HG03460 (cell line): ENCODE results near the gene SPRTN.
"Not testable (repeated sequence)": the region's sequence is repeated elsewhere in the genome, so short reads cannot be mapped to it uniquely, and the experiment has no call there.

ENCODE experiments used
- ATAC-seq: cut with Tn5 transposase; IDR thresholded peaks from one replicate; pipeline ENCODE4 v1.9.1; 2021; ENCODE audit not compliant: unreplicated experiment

The SPRTN gene

DNA sequence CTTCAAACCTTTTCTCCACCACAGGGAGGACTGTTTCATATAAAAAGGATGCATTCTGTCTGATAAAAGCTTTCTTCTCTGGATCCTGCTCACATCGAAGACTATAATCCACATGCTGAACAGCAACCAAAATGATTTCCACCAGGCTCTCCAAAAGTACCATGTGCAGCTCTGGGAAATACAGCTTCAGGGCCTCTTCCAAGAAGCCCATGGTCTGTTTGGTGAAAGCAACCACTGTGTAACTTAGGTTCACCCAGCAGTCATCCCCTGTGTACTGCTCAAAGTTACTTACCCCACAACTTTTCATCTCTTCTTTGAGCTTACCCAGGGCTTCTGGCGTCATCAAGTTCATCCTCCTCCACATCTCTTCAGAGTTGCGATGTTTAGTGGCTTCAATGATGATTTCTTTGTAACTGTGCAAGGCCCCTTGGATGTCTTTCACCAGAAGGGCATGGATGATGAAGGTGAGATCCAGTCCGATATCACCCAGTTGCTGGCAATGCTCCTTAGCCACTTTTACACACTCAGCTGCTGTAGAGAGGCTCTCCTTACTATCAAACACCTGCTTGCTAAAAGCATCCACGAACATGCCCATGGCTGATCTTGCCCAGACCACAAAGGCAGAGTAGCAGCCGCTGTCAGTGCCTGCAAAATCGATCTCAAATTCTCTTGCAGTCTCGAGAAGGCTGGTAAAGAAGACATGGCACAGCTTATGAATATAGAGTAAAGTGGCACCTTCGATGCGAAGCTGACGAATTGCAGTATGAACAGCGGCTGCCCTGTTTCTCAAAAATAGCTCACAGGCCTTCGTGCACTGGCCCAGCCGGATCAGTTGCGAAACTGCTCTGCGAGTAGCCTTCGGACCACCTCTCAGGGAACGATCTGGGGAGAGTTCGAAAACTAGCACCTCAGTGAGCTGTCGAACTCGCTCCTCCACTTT, 2.2 kb upstream of the SPRTN start:
- ATAC-seq, result no peak

DNA sequence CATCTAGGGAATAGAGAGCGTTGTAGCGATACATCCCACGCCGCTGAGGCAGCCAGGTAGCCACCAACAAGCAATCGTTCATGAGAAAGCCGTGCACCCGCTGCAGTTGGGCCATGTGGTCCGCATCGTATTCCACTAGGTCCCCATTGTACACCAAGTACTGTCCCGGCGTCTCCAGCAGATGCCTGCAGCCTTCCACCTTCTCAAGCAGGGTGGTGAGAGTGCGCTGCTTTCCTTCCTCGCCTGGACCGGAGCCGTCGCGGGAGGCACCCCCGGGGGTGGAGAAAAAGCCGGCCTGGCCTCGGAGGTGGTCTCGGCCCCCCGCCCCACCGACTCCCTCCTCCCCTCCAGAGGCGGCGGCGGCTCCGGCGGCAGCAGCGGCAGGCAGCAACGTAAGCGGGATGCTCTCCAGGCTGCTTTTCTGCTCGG, 1.0 kb upstream of the SPRTN start:
- ATAC-seq, result peak; percentile 20

DNA sequence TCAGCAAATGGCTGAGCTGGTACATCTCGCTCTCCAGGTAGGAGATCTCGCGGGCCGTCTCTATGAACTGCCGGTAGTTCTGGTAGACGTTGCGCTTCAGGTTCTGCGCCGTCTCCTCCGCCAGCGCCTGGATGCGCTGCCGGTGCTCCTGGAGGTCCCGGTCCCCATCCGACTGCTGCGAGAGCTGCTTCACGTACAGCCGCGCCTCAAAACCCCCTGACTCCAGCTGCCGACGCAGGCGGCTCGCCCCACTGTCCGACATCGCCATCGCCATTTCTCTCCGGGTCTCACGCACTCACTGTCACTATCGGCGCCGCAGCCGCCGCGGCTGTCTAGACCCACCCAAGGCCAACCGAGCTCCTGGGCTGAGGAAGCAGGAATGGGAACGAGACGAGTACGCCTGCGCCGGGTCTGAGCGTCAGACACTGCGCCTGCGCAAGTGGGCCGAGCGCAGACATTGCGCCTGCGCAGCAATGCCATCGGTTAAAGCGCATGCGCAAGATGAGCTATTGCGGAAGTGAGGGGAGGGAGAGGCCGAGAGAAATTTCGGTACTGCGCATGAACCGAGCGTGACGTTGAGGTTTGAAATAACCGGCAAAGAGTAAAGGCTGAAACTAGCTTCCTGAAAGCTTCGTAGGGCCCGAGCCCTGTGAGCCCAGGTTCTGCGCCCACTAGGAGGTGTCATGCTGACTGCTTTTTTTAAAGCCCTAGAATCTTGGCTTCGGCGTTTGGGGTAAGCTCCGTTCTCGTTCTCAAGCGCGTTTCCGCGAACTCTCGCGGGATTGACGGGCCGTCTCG, 422 bp upstream of the SPRTN start, which contains the start of gene EXOC8:
TSS of gene EXOC8 (minus strand) at position 381 of the 798 bp plus-strand sequence. CDS start at position 274, 107 bp downstream.
- ATAC-seq, result peak; percentile 69

DNA sequence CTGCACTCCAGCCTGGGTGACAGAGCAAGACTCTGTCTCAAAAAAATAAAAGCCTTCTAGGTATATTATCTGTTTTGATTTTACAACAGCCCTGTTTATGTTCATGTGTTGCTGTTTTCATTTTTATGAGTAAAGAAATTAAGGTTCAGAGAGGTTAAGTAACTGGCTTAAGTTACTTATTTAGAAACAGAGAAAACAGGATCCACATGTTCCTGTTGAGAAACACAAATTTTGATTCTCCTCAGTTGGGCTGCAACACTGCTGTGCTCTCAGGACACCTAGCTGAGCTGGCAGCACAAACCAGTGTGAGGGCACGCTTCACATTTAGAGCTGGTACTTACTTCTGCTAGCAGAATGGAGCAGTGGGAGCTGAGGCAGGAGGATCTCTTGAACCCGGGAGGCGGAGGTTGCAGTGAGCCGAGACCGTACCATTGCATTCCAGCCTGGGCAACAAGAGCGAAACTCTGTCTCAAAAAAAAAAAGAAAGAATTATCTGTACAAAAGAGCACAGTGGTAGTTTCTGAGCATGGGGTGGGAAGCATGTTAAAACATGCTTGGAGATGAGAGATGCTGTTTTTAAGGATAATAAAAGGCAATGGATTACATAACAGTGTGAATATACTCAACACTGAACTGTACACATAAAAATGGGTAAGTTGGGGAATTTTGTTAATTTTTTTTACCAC, 2.4 kb downstream of the SPRTN start:
- no peak for ATAC-seq

DNA sequence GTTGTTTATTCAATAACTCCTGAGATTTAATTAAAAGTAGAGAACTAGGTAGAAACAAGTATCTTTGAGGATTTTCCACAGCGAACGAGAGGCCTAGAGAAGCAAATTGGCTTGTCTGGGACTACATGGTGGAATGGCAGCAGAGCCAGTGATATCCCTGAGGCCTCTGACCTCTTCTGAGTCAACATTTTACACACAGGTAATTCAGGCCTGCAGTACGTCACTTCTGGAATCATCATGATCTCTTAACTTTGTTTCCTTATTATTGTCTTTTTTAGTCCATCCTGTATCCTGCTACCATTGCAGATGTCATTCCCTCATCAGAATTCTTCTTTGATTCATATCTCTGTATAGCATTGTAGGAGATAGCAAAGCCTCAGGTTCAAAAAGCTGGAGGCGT, 9.9 kb downstream of the SPRTN start:
- no peak for ATAC-seq

DNA sequence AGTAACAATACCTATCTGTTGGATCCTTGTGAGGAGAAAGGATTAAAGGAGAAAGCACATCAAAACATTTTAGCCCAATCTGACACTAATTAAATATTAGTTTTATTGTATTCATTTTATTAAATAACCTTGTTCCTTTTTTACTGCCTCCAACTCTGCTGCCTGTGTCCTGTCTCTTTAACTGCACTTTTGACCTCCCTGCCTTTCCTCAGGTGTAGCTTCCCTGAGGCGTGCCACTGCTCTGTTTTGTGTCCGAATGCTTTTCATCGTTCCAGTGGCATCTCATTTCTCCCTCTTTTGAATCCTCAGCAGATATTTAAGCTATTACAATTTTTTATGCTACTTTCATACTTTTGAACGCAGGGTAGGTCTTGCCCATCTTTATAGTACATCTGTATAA, 10.3 kb downstream of the SPRTN start:
- ATAC-seq, result no peak

DNA sequence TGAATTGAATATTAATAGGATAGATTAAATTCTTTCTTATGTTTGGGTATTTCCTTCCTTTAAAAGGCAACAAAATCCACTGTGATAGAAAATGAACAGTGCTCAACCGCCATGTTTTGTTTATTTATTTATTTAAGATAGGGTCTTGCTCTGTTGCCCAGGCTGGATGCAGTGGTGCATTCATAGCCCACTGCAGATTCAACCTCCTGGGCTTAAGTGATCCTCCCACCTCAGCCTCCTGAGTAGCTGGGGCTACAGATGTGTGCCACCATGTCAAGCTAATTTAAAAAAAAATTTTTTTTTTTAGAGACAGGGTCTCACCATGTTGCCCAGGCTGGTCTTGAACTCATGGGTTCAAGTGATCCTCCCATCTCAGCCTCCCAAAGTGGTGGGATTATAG, 10.8 kb downstream of the SPRTN start:
- not testable (repeated sequence) for ATAC-seq

DNA sequence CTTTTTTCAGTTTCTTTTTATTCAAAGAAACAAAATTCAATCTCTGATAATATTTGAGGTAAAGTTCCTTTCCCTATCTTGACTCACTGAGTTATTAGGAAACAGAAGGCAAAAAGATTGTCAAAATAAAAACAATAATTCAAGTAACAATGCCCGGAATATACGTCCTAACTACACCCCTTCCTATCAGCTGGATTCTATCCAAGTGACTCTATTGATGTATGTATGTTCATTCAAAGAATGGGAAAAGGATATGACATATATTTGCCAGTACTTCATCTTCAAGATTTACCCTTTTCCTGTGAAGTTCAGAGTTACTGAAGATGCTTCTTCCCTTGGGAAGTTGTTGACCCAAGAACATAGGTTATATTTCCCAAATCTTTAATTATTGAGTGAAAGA, 13.7 kb downstream of the SPRTN start:
- ATAC-seq, result no peak

DNA sequence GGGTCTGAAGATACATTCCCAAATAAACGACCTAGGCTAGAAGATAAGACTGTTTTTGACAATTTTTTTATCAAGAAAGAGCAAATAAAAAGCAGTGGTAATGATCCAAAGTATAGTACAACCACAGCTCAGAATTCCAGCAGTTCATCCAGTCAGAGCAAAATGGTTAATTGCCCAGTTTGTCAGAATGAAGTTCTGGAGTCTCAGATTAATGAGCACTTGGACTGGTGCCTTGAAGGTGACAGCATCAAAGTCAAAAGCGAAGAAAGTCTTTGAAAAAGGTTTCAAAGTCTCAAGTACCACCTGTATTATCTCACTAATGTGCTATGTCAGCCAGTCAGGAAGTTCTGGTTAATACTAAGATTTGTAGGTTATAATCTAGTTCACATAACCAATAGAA, 15.0 kb downstream of the SPRTN start:
- ATAC-seq, result no peak

DNA sequence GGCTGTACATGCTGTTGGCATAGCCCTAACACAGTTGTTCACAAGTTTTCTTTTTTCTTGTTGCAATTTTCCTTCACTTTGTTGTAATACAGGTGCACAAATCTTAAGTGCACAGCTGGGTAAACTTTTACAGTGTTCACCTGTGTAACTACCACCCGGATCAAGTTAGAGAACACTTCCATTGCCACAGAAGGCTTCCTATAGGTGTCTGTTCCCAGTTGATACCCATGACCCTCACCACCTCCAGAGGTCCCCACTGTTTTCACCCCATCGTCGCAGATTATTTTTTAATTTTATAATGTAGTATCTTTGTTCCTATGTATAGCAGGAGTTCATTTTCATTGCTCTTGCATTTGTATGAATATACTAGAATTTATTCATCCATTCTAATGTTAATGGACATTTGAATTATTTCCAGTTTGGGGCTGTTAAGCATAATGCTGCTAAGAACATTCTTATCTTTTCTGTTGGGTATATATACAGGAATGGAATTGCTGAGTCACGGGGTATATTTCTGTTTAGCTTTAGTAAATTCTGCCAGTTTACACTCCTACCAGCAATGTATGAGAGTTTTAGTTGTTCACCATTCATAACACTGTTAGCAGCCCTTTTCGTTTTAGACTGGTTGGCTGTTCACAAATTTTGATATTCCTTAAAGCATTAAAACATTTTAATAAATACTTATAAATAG, 16.4 kb downstream of the SPRTN start:
- ATAC-seq, result no peak

DNA sequence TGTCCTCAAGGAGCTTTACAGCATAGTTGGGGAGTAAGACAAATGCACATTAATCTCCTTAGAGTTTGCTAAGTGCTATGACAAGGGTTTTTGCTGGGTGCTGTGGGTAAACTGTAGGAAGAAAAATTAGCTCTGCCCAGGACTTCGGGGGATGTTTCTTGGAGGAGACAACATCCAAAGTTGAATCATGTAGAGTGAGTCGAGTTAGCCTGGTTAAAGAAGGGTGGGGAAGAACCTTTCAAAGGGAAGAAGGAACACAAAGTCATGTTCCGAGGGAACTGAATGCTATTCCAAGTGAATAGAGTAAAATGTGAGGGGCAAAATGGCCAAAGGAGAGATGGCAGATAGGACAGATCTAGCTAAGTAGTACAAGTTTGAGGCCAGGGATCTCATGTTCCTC, 17.1 kb downstream of the SPRTN start:
- ATAC-seq, result no peak

DNA sequence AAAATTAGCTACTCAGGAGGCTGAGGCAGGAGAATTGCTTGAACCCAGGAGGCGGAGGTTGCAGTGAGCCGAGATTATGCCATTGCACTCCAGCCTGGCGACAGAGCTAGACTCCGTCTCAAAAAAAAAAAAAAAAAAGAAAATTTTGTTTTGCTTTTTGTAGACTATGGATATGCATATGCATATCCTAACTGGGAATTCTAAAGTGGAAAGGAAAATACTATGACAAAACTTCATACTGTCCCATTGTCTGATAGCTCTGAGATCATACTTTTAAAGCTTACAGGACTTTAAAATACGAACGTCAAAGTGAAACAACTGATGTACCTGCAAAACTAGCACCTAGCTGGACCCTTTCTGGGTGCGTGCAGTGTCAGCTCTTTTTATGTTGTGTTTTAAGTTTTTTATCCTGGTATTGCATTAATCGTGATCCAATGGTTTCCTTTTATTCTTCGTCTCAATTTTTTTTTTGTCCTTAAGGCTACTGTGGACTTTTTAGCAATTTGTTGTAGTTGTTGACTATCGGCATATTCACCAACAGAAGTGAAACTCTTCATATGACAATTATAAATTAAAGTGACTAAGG, 19.2 kb downstream of the SPRTN start:
- ATAC-seq, result peak; percentile 9

DNA sequence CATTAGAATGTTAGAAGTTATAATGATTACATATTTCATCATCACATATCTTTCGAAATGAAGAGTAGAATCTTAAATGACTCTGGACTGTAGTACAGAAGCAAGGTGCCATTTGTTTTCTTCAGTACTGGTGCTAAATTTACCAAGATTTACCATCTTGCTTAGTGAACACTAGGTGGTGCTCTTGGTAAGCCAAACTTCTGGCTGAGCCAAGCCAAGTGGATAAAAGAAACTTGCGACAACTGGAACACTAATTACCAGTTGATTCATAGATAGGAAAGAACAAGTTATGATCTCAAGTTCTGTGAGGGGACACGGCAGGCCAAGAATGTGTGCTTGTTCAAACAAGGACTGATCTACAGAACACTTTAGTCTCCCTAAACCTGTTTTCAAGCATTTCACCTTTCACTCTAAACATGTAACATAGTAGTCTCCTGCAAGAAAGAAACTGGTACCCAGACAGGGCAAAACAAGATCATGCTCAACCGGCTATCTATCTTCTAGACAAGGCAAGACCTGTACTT, 19.8 kb downstream of the SPRTN start:
- ATAC-seq, result peak; percentile 86

DNA sequence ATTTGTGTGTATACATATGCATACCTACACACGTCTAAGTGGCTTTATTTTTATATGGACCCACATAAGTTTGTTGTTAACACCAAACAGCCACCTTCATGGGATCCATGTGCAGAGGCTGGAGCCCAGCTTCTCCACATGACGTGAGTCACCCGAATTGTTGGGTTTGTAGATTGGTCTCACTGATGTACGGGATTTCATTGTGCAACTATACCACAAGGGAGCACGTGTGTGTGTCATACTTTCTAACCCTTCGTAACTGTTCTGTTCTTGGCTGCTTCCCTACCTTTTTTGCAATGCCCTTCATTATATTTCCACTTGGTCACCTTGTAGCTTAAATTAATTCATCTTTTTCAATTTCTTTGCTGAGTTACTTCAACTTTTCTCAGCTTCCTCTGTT, 21.0 kb downstream of the SPRTN start:
- no peak for ATAC-seq

DNA sequence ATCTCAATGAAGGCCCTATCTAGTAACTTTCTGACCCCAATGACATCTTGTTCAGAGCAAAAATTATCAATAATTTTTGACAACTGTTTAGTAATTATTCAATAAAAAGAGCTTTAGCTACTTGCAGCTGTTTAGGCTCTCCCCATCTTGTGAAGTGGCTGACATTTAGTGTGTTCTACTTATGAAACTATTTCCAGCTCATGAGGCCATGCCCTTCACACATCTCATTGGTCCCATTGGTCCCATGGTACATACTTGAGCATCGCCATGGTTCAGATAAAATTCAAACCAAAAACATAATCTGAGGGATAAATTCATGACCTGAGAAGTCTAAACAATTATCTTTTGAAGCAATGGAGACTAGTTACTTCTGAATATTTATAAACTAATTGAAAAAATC, 24.2 kb downstream of the SPRTN start:
- no peak for ATAC-seq

DNA sequence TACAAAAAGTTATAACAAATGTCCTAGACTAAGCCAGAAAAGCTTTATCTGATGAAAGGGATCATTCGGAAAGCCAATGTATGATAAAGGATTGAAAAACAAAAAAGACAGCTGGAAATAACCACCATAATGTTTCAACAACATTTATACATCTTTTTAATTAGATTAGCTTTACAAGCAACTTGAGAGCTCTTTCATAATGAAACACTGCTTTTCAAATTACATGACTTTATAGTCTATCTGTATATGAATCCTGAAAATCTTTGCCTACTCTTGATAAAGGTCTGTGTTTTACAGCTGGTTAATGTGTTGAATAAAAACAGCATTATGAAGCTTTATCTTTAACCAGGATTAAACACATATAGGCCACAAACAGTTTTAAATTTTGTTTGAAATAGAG, 25.5 kb downstream of the SPRTN start:
- ATAC-seq, result no peak

DNA sequence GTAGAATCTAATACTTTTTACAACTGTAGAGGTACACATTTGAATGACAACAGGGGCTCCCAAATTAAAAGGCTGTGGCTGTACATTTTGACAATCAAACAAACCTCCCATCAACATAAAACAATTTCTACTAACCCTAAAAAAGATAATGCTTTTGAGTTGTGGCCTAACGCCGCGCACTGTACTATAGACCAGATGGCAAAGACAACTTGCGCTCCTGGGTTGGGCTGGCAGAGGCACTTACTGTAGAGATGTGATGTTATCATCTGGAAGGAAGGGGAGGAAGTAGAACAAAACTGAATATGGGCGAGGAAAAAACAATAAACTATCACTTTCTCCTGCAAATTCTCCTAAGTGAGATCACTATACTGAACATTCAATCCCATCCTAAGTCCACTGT, 26.1 kb downstream of the SPRTN start:
- ATAC-seq, result no peak

DNA sequence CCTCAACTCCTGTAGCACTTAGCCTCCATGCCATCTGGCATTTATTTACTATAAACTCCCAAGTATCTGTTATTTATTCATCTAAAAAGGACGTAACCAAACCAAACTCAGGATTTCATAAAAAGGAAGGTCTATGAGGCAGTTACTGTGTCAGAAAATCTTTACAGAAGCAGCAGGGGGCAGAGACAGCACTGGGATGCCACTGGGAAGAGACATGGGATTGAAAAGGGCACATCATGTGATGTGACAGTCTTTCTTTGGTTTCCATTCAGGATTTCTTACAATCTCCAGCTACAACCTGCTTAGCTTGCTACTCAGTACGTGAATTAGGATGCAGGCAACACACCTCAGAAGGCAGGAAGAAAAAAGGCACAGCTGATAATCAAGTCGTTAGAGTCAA, 31.2 kb downstream of the SPRTN start:
- no peak for ATAC-seq

DNA sequence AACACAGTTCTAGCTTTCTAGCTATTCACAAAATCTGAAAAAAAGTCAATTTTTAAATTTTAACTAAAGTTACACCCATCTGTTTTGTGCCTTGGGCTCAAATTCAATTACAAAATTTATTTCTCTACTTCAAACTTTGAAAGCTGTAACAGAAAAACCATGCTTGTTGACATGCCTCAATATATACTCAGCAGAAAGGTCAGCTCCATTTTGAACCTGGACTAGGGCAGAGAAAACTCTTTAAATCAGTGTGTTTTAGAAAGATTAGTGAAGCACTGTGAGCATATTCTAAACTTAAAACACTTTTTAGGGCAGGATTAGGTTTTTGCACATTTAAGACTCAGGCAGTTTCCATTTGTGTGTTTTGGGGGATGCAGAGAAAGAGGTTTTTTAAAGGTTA, 34.4 kb downstream of the SPRTN start:
- ATAC-seq, result no peak

DNA sequence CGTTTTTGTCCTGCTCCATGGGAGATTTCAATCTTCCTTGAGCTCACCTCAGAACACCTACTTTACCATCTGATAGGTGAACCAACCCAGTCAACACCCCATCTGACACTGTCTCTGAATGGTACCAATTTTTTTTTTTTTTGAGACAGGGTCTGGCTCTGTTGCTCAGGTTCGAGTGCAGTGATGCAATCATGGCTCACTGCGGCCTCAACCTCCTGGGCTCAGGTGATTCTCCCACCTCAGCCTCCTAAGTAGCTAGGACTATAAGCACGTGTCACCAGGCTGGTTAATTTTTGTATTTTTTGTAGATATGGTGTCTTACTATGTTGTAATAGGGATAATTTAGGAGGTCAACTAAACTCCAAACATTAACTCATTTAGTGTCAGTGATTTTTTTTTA, 36.3 kb downstream of the SPRTN start:
- no peak for ATAC-seq
